A673 (cell line): ENCODE data around the gene CELSR1. TPM values are rescaled to one million over a fixed set of nuclear protein-coding genes. Genes with fewer than 3 reads are reported as not detected.
"Not testable (repeated sequence)": the region's sequence is repeated elsewhere in the genome, so short reads cannot be mapped to it uniquely, and the experiment has no call there.

Source experiments
- BruUV-seq: library from RNA; stranded (reverse); fragments of 400-500 nt; replicated peaks from 2 replicates; lab custom pipeline; 2021; lab: Mats Ljungman, UMichigan
- CTCF ChIA-PET: fragments of 300-600 bp; sonication (Branson Sonifier 250); formaldehyde crosslinking; loops from one replicate; lab custom pipeline; 2022; ENCODE audit warnings: antibody characterized with exemption; lab: Charles Lee
- POLR2A ChIA-PET: fragments of 300-600 bp; sonication (Branson Sonifier 250); formaldehyde crosslinking; loops from one replicate; lab custom pipeline; 2022; ENCODE audit warnings: antibody characterized with exemption; ENCODE audit not compliant: low non-redundant PET; lab: Charles Lee
- DNase-seq: peaks from one replicate; pipeline ENCODE4 v3.0.0-alpha.2; 2015; ENCODE audit warnings: low spot score
- H3K27ac ChIP-seq: fragments of 200-600 bp; sonication (generic); 2 replicates; pipeline ENCODE4 v1.5.1; 2016; ENCODE audit warnings: mixed run types, low read depth, mild to moderate bottlenecking, mixed read lengths, antibody characterized with exemption, low read length; ENCODE audit not compliant: poor library complexity, severe bottlenecking
- H3K27me3 ChIP-seq: fragments of 200-600 bp; sonication (generic); replicated peaks from 2 replicates; pipeline ENCODE4 v1.6.1; 2017; ENCODE audit warnings: mixed run types, low read depth, mild to moderate bottlenecking, mixed read lengths, antibody characterized with exemption, low read length; ENCODE audit not compliant: insufficient read depth, poor library complexity
- H3K36me3 ChIP-seq: fragments of 200-600 bp; sonication (generic); 2 replicates; pipeline ENCODE4 v1.6.1; 2016; ENCODE audit warnings: mixed run types, mild to moderate bottlenecking, mixed read lengths, antibody characterized with exemption, low read length; ENCODE audit not compliant: insufficient read depth, poor library complexity, severe bottlenecking
- H3K4me1 ChIP-seq: fragments of 200-600 bp; sonication (generic); 2 replicates; pipeline ENCODE4 v1.6.1; 2017; ENCODE audit warnings: mixed run types, mild to moderate bottlenecking, mixed read lengths, antibody characterized with exemption, low read length; ENCODE audit not compliant: insufficient read depth, poor library complexity, severe bottlenecking
- H3K4me3 ChIP-seq: fragments of 200-600 bp; sonication (generic); 2 replicates; pipeline ENCODE4 v1.5.1; 2016; ENCODE audit warnings: low read depth, mixed run types, mild to moderate bottlenecking, mixed read lengths, low read length; ENCODE audit not compliant: poor library complexity, severe bottlenecking
- H3K9me3 ChIP-seq: fragments of 200-600 bp; sonication (generic); 2 replicates; pipeline ENCODE4 v1.6.1; 2016; ENCODE audit warnings: mixed run types, low read depth, mild to moderate bottlenecking, mixed read lengths, antibody characterized with exemption, low read length; ENCODE audit not compliant: poor library complexity, severe bottlenecking
- EZH2 ChIP-seq: fragments of 200-600 bp; sonication (generic); IDR thresholded peaks from 2 replicates; pipeline ENCODE4 v1.6.1; 2017; ENCODE audit warnings: borderline replicate concordance, low read depth, mild to moderate bottlenecking, mixed read lengths, antibody characterized with exemption, low read length; ENCODE audit not compliant: poor library complexity, severe bottlenecking
- intact Hi-C: fragments of 100-400 bp; cut with micrococcal nuclease; formaldehyde crosslinking; loops from one replicate; pipeline ENCODE4 v1.10.0; 2022; ENCODE audit not compliant: unreplicated experiment
- total RNA-seq: library from RNA; stranded (reverse); gene quantifications from 2 replicates; pipeline ENCODE4 v1.2.3, GENCODE V29; 2021
- TF ChIP-seq, protein P1 (sequence below): fragments of 300-800, 200-600 bp; sonication (generic); conservative IDR thresholded peaks from 2 replicates; pipeline ENCODE4 v1.5.1; 2017; ENCODE audit warnings: low read depth, mild to moderate bottlenecking, antibody characterized with exemption, low read length, moderate library complexity, mixed read lengths

Gene CELSR1
- total RNA-seq, 1 experiment from 2014 or later = 2.3 TPM

DNA sequence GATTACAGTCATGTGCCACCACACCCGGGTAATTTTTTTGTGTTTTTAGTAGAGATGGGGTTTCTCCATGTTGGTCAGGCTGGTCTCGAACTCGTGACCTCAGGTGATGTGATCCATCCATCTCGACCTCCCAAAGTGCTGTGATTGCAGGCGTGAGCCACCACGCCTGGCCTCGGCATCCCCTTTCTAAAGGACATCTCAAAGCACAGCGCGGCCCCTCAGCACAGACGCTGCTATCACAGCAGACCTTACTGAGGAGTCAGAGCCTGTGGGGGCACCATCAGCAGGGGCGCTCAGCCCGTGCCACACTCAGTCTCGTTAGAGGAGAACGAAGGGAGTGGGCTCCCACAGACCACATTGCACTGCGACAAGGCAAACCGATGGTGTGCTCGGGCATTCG, 19.4 kb downstream of the CELSR1 start:
- no peaks in the 10 kb centered on the region for H3K27me3 ChIP-seq
- H3K9me3 ChIP-seq = no peaks in the 10 kb centered on the region
- no peak for TF ChIP-seq EZH2
- TF ChIP-seq, protein P1, sequence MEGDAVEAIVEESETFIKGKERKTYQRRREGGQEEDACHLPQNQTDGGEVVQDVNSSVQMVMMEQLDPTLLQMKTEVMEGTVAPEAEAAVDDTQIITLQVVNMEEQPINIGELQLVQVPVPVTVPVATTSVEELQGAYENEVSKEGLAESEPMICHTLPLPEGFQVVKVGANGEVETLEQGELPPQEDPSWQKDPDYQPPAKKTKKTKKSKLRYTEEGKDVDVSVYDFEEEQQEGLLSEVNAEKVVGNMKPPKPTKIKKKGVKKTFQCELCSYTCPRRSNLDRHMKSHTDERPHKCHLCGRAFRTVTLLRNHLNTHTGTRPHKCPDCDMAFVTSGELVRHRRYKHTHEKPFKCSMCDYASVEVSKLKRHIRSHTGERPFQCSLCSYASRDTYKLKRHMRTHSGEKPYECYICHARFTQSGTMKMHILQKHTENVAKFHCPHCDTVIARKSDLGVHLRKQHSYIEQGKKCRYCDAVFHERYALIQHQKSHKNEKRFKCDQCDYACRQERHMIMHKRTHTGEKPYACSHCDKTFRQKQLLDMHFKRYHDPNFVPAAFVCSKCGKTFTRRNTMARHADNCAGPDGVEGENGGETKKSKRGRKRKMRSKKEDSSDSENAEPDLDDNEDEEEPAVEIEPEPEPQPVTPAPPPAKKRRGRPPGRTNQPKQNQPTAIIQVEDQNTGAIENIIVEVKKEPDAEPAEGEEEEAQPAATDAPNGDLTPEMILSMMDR = no peak
- CTCF ChIA-PET = interaction anchor here (0.6 kb wide), 1 partner anchor 25 kb away, joined by 9 read pairs; no protein-coding TSS in a partner anchor
- BruUV-seq = no TSS peak
- POLR2A ChIA-PET = no interaction called here
- no peak overlapping the region for H3K27ac ChIP-seq
- no peaks in the 10 kb centered on the region for H3K36me3 ChIP-seq
- H3K4me3 ChIP-seq = no peak overlapping the region
- no peak for DNase-seq
- intact Hi-C loops = no loop called here
- H3K4me1 ChIP-seq = no peaks in the 10 kb centered on the region

DNA sequence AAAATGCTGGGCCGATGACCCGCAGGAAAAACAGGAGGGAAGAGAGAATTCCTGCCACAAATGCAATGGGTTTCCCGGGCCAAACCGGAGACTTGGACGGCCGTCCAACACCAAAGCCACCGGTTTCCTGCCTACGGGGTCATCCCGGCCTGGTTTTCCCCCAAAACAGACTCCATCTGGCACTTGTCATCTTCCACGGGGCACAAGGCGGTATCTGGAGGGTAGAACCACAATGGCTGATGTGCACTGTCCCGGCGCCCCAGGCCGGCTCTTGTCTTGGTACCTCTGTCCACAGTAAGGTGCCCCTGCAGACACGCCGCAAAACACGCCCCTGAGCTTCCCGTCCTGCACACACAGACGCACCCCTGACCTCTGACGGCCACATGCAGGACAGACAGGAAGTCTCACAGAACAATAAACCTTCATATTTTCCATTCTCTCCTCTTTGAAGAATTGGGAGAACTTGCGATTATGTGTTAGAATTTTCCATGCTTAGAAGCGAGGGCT, 20.1 kb downstream of the CELSR1 start:
- ChIA-PET CTCF (no interaction called here), POLR2A (no interaction called here)
- no TSS peak for BruUV-seq
- H3K4me1 ChIP-seq = no peaks in the 10 kb centered on the region
- no peak overlapping the region for H3K4me3 ChIP-seq
- H3K27ac ChIP-seq = no peak overlapping the region
- no peak for DNase-seq
- no peaks in the 10 kb centered on the region for H3K36me3 ChIP-seq
- intact Hi-C loops = no loop called here
- H3K27me3 ChIP-seq = no peaks in the 10 kb centered on the region
- TF ChIP-seq, protein P1 = no peak
- no peak for TF ChIP-seq EZH2
- no peaks in the 10 kb centered on the region for H3K9me3 ChIP-seq

DNA sequence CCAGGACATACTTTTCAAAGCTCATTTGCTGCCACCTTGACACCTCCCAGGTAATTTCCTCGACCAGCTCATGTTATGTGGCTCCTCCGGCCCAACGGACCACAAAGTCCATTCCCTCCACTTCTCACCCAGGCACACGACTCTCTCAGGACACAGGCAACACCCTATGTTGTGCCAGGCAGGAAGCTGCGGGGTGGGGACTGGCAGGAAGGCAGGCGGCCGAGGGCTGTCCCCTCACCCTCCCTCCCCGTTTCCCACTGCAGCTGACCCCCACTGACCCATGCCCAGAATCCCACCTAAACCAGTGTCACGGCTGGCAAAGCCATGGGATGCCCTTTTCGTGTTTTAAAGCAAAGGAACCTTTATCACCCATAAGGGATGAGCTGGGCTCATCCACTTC, 20.8 kb downstream of the CELSR1 start:
- POLR2A ChIA-PET = no interaction called here
- no peak overlapping the region for H3K4me3 ChIP-seq
- no peaks in the 10 kb centered on the region for H3K36me3 ChIP-seq
- H3K4me1 ChIP-seq = no peaks in the 10 kb centered on the region
- no peaks in the 10 kb centered on the region for H3K27me3 ChIP-seq
- TF ChIP-seq, protein P1 = no peak
- no peak for TF ChIP-seq EZH2
- no peaks in the 10 kb centered on the region for H3K9me3 ChIP-seq
- BruUV-seq = no TSS peak
- DNase-seq = no peak
- intact Hi-C loops = no loop called here
- CTCF ChIA-PET = no interaction called here
- no peak overlapping the region for H3K27ac ChIP-seq

DNA sequence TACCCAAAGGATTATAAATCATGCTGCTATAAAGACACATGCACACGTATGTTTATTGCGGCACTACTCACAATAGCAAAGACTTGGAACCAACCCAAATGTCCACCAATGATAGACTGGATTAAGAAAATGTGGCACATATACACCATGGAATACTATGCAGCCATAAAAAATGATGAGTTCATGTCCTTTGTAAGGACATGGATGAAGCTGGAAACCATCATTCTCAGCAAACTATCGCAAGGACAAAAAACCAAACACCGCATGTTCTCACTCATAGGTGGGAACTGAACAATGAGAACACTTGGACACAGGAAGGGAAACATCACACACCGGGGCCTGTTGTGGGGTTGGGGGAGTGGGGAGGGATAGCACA, 21.3 kb downstream of the CELSR1 start:
- H3K27ac ChIP-seq, H3K4me1 ChIP-seq, POLR2A ChIA-PET, CTCF ChIA-PET, BruUV-seq, H3K27me3 ChIP-seq, H3K36me3 ChIP-seq, DNase-seq, H3K4me3 ChIP-seq, intact Hi-C loops, H3K9me3 ChIP-seq: not testable (repeated sequence)
